ENCODE data around the gene SCO2. TPM values are rescaled to one million over a fixed set of nuclear protein-coding genes. Genes with fewer than 3 reads are reported as not detected.
A peak's percentile ranks its signal among the peaks of the same experiment; 100 is the strongest.

The SCO2 gene
- total RNA-seq, 1 experiment from 2014 or later, result 2.4 TPM

DNA sequence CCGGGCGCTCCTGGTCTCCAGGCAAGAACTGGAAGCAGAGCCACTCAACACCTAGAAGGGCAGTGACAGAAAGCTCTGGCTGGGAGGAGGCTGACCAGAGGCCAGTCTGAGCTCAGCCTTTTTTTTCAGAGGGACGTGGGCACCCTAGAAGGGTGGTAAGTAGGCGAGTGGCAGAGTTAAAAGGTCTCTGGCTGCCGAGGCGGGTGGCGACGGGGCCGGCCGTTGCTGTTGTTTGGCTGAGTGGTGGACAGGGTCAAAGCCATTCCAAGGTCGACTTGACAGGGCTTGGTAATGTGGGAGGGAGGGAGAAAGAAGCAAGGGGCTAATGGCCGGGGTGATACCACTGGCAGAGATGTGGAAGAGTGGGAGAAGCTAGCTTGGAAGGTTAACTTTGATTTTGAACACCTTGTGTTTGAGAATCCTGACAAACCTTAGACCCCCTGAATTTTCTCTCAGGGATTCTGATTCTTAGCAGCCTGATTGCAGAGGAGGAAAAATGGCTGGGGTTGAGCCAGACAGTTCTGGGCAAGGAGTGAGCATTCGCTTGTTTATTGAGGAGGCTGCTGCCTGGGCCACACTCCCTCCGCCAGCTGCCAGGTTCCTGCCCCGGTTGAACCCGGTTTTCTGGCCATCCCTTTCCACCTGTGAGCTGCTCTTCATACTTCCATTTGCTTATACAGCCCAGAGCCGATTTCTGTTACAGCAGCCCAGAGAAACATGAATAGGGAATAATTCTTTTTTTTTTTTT, 38.2 kb upstream of the SCO2 start:
- no peak for DNase-seq (ENCODE audit: unreplicated experiment)
- Mint-ChIP-seq H3K9me3 (ENCODE audit: unreplicated experiment) (no peaks in the 10 kb centered on the region), H3K27me3 (ENCODE audit: insufficient read depth, unreplicated experiment) (no peaks in the 10 kb centered on the region), H3K27ac (ENCODE audit: low read depth, unreplicated experiment) (peak overlapping the region; percentile 91), H3K4me3 (ENCODE audit: unreplicated experiment) (peak overlapping the region; percentile 90), H3K36me3 (ENCODE audit: insufficient read depth, unreplicated experiment) (peaks cover 11% of the 10 kb centered on the region), H3K4me1 (ENCODE audit: insufficient read depth, unreplicated experiment) (peaks cover 28% of the 10 kb centered on the region)
- TF ChIP-seq, protein P1, sequence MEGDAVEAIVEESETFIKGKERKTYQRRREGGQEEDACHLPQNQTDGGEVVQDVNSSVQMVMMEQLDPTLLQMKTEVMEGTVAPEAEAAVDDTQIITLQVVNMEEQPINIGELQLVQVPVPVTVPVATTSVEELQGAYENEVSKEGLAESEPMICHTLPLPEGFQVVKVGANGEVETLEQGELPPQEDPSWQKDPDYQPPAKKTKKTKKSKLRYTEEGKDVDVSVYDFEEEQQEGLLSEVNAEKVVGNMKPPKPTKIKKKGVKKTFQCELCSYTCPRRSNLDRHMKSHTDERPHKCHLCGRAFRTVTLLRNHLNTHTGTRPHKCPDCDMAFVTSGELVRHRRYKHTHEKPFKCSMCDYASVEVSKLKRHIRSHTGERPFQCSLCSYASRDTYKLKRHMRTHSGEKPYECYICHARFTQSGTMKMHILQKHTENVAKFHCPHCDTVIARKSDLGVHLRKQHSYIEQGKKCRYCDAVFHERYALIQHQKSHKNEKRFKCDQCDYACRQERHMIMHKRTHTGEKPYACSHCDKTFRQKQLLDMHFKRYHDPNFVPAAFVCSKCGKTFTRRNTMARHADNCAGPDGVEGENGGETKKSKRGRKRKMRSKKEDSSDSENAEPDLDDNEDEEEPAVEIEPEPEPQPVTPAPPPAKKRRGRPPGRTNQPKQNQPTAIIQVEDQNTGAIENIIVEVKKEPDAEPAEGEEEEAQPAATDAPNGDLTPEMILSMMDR (IDR thresholded peaks at IDR 0.05; ENCODE audit: unreplicated experiment), result no peak
- intact Hi-C loops (cut with micrococcal nuclease), result no loop called here
- POLR2A ChIA-PET, result interaction anchor here (0.8 to 5.3 kb wide), 14 partner anchors 10 to 319 kb away, joined by 3 to 105 read pairs (median 18); partner anchors contain the start of genes CHKB, KLHDC7B, LMF2 and NCAPH2
- BruUV-seq (replicated peaks), result no TSS peak
- CTCF ChIA-PET, result interaction anchor here (0.6 to 1.9 kb wide), 30 partner anchors 8 to 240 kb away, joined by 3 to 17 read pairs (median 4); partner anchors contain the start of genes LMF2, NCAPH2 and SCO2

DNA sequence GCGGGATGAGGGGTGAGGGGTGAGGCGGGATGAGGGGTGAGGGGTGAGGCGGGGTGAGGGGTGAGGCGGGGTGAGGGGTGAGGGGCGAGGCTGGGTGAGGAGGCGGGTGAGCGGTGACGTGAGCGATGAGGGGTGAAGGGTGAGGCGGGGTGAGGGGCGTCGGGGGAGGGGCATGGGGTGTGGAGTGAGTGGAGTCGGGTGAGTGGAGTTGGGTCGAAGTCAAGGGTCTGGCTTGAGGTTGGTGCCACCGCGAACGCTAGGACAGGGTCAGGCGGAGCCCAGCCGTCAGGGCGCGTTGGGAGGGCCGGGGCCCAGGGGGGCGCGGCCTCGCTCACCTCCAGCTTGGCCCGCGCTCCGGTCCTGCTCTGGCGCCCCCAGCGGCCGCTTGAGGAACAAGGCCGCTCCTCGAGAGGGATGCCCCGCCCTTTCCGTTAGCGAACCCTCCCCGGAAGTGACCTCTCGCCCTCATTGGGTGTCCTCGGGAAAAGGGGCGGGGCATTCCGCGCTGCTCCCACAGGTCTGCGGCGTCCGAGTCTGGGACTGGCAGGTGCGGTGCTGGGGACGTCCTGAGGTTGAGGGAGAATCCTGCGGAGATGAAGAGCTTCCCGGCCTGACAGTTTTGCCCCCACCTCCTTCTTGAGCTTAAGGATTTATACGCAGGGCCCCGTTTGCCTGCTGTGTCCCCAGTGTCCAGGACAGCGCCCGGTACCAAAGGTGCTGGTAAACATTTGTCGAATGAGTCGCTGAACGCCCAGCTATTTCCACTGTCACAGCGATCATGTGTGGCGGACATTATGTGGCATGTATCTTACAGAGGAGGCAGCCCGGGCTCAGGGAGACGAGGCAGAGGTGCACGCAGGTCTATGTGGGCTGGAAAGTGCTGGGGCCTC, 37.4 kb upstream of the SCO2 start, which contains the start of gene SYCE3:
Gene SYCE3 (minus strand): TSS at position 397 of the 890 bp plus-strand sequence. CDS start 6,514 bp downstream, outside the sequence.
- peak within 1 kb of the TSS; percentile 91 for H3K27ac Mint-ChIP-seq (ENCODE audit: low read depth, unreplicated experiment)
- BruUV-seq (replicated peaks), result TSS peak; percentile 90
- TF ChIP-seq, protein P1 (IDR thresholded peaks at IDR 0.05; ENCODE audit: unreplicated experiment), result peak; percentile 91
- intact Hi-C loops (cut with micrococcal nuclease), result loop anchor here (1.0 kb wide), 2 partner anchors 31 to 36 kb away; no protein-coding TSS in a partner anchor
- H3K27me3 Mint-ChIP-seq (ENCODE audit: insufficient read depth, unreplicated experiment), result no peaks in the 10 kb centered on the region
- H3K9me3 Mint-ChIP-seq (ENCODE audit: unreplicated experiment), result no peaks in the 10 kb centered on the region
- POLR2A ChIA-PET, result interaction anchor here (0.7 to 5.3 kb wide), 16 partner anchors 11 to 318 kb away, joined by 3 to 105 read pairs (median 14); partner anchors contain the start of genes CHKB, KLHDC7B, LMF2 and NCAPH2
- H3K4me1 Mint-ChIP-seq (ENCODE audit: insufficient read depth, unreplicated experiment), result peaks cover 28% of the 10 kb centered on the region
- CTCF ChIA-PET, result interaction anchor here (0.6 to 1.9 kb wide), 30 partner anchors 9 to 239 kb away, joined by 3 to 17 read pairs (median 4); partner anchors contain the start of genes LMF2, NCAPH2 and SCO2
- H3K36me3 Mint-ChIP-seq (ENCODE audit: insufficient read depth, unreplicated experiment), result peaks cover 3% of the 10 kb centered on the region
- DNase-seq (ENCODE audit: unreplicated experiment), result peak; percentile 97
- peak within 1 kb of the TSS; percentile 90 for H3K4me3 Mint-ChIP-seq (ENCODE audit: unreplicated experiment)

DNA sequence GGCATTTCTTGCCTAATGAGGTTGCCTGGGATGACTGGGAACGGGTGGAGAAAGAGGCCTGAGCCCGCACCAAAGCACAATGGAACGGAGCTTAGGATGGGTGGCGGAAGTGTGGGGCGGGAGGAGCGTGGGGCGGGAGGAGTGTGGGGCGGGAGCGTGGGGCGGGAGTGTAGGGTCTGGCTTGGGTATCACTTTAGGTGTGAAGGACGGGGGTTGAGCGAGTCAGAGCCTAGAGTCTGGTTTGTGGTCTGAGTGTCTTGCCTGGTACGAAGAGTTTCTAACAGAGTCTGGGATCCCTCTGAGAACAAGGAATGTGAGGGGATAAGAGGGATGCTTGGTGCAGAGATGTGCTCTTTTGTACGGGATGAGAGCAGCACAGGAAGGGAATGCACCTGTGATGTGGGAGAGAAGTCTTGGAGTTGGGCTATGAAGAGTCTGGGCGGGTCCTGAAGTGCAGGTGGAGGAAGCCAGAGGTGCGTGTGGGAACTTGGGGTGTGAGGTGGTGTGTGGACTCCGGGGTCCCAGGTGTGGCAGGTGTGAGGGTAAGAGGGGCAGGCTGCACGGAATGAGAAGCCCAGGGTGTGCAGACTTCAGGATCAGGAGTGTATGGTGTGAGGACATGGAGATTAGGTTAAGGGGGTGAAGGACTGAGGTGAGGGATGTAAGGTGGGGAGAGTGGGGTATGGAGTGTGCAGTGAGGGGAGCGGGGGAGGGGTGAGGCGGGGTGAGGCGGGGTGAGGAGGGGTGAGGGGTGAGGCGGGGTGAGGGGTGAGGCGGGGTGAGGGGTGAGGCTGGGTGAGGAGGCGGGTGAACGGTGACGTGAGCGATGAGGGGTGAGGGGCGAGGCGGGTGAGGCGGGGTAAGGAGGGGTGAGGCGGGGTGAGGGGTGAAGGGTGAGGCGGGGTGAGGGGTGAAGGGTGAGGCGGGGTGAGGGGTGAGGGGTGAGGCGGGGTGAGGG, 36.3 kb upstream of the SCO2 start:
- H3K4me1 Mint-ChIP-seq (ENCODE audit: insufficient read depth, unreplicated experiment), result peaks cover 28% of the 10 kb centered on the region
- H3K4me3 Mint-ChIP-seq (ENCODE audit: unreplicated experiment), result peak overlapping the region; percentile 15
- no peak overlapping the region for H3K27ac Mint-ChIP-seq (ENCODE audit: low read depth, unreplicated experiment)
- no peaks in the 10 kb centered on the region for H3K27me3 Mint-ChIP-seq (ENCODE audit: insufficient read depth, unreplicated experiment)
- H3K9me3 Mint-ChIP-seq (ENCODE audit: unreplicated experiment), result no peaks in the 10 kb centered on the region
- ChIA-PET POLR2A (interaction anchor here (1.2 to 2.0 kb wide), 2 partner anchors 32 to 36 kb away, joined by 3 to 15 read pairs; partner anchors contain the start of genes SCO2 and TYMP), CTCF (no interaction called here)
- TF ChIP-seq, protein P1 (IDR thresholded peaks at IDR 0.05; ENCODE audit: unreplicated experiment), result no peak
- intact Hi-C loops (cut with micrococcal nuclease), result loop anchor here (1.0 kb wide), 2 partner anchors 30 to 35 kb away; no protein-coding TSS in a partner anchor
- no peak for DNase-seq (ENCODE audit: unreplicated experiment)
- BruUV-seq (replicated peaks), result no TSS peak
- no peaks in the 10 kb centered on the region for H3K36me3 Mint-ChIP-seq (ENCODE audit: insufficient read depth, unreplicated experiment)

Data from MCF 10A (cell line).